Left forelimb (tissue), 1 donor: ENCODE results near the gene MED10.

ENCODE experiments used
- DNase-seq: peaks from one replicate; pipeline ENCODE4 v3.0.0-alpha.2; 2018; ENCODE audit warnings: low spot score

MED10 gene

DNA sequence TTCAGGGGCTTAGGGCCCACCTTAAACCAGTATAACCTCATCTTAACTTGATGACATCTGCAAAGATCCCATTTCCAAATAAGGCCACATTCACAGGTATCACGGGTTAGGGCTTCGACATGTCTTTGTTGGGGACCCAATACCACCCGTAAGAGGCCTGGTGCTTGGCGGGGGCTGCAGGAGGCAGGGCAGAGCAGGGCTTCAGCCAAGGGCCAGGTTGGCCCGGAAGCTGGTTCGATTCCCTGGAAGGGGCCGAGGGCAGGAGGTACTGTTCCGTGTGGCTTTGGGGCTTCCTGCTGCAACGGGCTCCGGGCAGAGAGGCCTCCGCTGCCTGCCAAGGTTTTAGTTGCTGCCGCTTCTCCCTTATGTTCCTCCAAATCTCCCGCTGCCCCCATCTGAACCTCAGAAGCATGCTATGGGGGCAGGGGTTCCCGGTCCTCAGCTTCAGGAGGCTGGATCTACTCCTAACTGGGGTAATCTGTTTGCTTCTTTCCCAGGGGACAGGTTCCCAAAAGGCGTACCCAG, 29.8 kb downstream of the MED10 start:
- no peak for DNase-seq

DNA sequence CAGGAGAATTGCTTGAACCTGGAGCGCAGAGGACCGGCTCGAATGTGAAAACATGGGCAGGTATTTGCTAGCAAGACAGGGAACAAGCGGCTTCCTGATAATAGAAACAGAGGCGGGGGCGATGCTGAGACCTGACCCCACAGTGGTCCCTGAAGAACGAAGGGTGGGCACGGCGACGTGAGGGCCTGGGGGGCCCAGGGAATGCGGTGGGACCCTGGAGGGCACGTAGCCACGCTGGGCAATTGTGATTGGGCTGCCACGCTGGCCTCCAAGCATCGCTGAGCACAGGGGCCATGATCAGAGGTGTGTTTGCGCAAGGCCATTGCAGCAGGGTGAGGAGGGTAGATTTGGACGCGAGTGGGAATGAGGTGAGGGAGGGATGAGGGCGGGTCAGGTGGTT, 30.7 kb downstream of the MED10 start:
- DNase-seq, result no peak

DNA sequence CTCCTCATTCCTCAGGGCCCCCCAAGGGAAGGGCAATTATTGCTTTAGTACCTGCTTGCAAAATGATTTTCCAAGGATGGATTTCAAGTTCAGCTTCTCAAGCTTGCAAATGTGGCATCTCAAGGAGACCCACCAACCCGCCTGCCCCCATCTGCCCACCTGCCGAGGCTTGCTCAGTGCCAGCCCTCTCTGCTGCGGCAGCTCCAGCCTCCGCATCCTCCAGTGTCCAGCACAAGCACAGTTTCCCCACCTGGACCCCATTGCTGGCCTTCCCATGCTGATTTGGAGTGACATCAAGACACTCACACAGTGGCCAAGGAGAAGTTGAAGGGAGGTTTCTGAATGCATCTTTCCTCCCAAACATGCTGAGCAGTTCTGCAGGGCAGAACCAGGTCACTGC, 31.2 kb downstream of the MED10 start:
- no peak for DNase-seq

DNA sequence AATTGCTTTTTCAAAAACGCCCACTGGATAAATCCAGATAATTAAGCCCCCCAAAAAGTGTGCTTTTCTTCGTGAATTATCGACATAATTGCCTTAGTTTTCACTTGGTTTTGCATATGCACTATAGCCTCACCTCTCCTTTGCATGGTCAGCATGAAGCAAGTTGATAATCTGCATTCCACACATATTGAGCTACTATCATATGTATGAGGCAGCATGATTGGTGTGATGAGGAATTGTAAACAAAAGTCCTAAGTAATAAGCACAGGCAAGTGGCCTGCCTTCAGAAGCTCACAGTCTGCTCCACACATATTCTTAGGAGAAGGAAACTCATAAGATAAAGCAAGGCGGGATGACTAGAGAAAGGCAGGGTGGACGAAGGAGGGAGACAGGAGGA, 33.8 kb downstream of the MED10 start:
- no peak for DNase-seq

DNA sequence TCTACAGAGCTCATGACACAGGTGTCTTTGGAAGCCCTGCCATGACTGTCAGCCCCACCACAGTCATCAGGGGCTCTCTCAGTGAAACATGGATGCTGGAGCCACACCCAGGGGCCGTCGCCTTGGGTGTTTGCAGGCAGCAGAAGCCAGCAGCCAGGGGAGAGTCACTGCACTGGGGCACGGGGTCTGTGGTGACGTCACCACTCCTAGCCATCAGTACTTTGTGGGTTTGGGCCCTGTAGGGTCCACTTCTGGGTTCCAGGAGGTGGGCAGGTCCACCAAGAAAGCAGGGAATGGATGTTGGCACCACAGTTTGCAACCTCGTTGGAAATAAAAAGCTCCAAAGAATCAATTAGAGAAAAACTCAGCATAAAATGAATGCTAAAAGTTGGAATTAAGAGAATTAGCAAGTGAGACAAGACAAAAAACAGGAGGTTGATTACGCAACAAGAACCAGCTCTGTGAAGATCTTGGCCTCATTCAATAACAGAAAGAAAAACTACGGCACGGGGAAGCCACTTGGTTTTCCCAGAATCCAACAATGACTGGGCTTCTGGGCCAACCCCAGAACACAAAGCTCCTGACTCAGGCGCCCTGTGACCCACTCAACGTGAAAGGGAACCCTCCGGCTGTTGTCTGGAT, 34.3 kb downstream of the MED10 start:
- DNase-seq, result no peak

DNA sequence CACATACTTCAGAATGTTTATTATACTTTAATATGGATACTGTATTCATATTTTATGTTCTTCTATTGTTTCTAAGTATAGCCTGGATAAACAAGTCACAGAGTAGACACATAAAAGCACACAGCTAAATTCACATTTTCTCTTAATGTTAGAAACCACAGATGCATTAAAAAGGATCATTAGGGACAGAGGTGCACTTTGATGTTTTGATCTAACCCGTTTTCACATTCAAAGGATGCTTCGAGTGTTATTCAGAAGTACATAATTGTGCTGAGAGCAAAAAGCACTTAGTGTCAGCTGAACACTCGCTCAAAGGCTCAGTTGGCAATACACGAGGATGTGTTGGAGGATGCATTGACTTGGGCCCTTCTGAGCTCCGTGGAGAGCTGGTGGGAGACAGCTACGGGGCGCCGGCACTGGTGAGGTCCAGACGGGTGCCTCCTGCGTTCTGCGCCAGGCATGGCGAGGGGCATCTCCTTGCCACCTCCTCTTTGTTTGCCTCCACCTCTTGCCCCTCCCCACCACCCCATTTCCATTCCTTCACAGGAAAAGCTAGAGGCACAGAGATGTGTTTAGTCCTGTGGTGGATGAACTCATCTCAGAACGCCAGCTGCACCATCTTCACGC, 35.5 kb downstream of the MED10 start:
- DNase-seq, result no peak

DNA sequence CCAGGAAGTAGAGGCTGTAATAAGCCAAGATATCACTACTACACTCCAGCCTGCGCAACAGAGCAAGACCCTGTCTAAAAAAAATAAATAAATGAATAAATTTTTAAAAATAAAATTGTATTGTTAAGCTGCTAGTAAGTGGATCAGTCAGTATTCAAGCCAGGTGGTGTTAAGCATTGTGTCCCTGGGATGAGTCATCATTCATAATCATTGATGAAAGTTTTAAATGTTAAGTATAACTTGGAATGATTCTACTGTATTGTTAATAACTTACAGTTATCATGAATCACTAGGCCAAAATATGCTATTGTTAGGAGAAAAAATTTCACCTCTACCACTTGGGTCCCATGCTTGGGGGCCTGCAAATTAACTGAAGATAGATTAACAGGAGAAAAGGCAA, 38.2 kb downstream of the MED10 start:
- no peak for DNase-seq

DNA sequence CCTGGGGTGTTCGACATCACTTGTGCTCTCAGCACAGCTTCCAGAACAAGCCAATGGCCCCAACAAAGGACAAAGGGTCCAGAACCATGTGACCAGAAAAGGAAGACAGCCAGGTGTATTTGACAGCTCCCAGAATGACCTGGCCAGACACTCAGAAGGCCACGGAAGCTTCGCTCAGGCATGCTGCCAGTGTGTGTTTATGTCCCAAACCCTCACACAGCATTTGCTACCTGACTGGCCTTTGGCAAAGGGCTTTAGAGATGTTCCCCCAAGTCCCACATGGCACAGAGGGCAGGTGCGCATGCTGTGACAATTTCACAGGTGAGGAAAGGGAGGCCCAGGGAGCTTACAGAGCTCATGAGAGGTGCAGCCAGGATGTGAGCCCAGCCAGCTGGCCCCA, 39.5 kb downstream of the MED10 start:
- no peak for DNase-seq

DNA sequence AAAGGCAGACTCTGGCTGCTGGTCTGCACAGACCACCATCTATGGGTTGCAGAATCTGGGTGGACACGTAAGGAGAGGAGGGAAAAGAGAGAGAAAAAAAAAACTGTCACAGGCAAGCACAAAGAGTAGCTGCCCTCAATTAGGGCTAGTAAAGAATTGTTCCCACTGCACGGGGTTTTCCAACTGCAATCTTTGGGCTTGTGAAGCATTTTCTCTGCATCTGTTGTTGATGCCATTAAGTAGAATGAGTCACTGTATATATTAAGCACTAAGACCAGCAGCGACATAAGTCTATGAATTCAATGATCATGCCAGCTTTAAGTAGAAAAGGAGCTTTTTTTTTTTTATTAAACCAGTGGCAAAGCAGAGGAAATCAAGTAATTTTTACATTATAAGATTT, 40.2 kb downstream of the MED10 start:
- no peak for DNase-seq

DNA sequence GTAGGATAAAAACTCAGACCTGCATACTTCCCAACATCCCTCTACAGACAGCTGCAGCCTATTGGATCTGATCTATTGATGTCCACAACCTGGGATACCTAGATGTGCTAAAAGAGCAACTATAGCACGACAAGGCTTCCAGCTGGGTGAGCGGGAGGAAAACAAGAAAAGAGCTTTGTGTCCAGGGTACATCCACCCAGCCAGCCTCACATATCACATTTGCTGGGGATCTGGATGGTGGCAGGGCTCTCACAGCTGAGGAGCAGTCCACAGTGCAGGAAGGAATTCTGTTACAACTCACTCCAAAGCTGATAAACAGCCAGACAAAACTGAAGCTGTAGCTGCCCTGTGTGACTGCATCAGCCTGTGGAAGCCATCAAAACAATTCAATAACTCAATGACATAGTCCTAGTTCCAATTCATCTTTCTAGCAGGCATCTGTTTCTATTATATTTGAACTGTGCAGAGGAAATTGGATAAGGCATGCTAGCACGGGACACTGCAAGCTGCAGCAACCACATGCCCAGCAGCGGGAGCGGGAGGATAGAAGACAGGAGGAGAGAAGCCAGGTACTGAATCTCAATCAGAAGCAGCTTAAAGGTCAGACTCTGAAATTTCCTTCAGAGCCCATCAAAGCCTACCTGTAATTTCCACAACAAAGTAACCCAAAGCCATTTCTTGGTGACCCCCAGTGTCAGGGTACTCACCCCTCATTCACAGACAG, 45.0 kb downstream of the MED10 start:
- DNase-seq, result no peak

DNA sequence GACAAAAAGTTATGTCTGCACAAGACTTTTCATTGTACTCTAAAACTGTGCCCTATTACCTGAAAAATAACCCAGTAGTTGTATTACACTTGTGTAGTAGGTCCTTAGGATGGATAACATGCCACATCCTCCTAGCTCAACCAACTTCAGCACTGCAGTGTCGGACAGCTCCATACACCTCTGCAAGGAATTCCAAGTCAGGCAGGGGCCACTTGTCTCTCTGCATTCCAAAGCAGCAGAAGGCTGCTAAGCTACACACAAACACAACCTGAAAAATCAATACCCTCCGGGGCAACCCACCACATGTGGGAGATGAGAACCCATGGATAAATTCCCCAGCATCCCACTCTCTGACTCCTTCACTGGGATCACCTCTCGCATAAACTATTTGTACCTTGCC, 50.2 kb downstream of the MED10 start:
- no peak for DNase-seq

DNA sequence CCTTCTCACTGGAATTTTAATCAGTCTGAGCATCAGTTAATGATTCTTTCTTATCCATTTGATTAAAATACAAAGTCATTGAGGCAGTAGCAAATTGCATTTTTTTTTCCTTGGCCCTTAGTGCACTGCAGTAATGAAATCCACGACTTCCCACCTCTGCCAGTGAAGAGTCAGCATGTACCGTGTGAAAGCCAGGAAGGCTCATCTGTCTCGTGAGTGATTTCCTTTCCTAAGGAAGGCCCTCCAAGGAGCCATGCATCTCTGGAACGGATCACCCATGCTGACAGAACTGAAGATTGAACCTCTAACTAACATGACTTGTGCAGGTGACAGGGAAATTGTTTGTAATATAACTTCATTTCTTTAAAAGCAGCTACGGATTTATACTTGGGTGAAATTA, 51.6 kb downstream of the MED10 start:
- DNase-seq, result no peak

DNA sequence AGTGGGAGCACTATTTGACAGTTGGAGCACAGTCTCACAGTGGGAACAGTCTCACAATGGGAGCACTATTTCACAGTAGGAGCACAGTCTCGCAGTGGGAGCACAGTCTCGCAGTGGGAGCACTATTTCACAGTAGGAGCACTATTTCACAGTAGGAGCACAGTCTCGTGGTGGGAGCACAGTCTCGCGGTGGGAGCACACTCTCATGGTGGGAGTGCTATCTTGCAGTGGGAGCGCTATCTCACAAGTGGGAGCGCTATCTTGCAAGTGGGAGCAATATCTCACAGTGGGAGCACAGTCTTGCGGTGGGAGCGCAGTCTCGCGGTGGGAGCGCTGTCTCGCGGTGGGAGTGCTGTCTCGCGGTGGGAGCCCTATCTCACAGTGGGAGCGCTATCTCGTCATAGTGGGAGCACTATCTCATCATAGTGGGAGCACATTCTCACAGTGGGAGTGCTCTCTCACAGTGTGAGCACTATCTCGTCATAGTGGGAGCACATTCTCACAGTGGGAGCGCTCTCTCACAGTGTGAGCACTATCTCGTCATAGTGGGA, 56.1 kb downstream of the MED10 start:
- no peak for DNase-seq
